ENCODE results near the gene TEX2. TPM values are rescaled to one million over a fixed set of nuclear protein-coding genes. Genes with fewer than 3 reads are reported as not detected.

The TEX2 gene
- total and polyA plus RNA-seq, 2 of the 13 experiments (the other 11 are each of a cell fraction or from before 2014, with no cell fraction given): 21.4 to 37.7 TPM

DNA sequence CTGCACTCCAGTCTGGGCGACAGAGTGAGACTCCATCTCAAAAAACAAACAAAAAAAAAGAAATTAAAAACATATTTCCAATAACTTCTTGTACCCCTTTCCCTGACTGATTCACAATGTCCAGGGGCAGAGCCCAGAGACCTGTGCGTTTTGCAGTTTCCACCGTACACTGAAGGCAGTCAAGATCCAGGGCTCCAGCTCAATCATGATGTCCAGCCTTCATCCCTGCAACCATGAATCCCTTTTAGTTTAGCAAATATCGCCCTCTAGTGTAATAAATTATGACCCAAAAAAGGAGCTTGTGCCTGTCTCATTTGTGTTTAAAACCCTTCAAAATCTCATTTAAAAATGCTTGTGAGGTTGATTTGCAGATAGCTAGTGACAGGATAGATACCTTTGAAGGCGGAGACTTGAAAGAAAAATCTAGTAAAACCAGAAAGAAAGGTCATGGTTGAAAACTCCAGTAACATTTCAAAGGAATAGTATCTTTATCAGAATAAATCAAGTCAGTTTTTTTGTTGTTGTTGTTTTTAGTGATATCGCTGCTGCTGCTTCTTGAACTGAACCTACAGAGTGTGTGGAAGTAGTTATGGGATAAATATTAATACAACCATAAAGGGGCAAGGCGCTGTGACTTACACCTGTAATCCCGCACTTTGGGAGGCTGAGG, 129.4 kb downstream of the TEX2 start (continued):
- TF ChIP-seq, protein P1, sequence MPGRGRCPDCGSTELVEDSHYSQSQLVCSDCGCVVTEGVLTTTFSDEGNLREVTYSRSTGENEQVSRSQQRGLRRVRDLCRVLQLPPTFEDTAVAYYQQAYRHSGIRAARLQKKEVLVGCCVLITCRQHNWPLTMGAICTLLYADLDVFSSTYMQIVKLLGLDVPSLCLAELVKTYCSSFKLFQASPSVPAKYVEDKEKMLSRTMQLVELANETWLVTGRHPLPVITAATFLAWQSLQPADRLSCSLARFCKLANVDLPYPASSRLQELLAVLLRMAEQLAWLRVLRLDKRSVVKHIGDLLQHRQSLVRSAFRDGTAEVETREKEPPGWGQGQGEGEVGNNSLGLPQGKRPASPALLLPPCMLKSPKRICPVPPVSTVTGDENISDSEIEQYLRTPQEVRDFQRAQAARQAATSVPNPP (CRISPR knock-in tag; IDR thresholded peaks at IDR 0.05): no peak
- TF ChIP-seq SMC3 (IDR thresholded peaks at IDR 0.05; ENCODE audit: low read length): peak; percentile 93
- peak; percentile 1; the same call in 1 of the 2 replicates for TF ChIP-seq SMAD3 (CRISPR knock-in tag; IDR thresholded peaks at IDR 0.05)
- TF ChIP-seq STAG1 (CRISPR knock-in tag; IDR thresholded peaks at IDR 0.05): peak; percentile 97
- TF ChIP-seq ZNF180 (CRISPR knock-in tag; IDR thresholded peaks at IDR 0.05; ENCODE audit: borderline replicate concordance, low read depth): no peak
- TF ChIP-seq XRCC5 (optimal IDR thresholded peaks at IDR 0.05; ENCODE audit: low read length): no peak
- no peak for TF ChIP-seq ZBTB7A (CRISPR knock-in tag; IDR thresholded peaks at IDR 0.05)
- TF ChIP-seq, protein P2, sequence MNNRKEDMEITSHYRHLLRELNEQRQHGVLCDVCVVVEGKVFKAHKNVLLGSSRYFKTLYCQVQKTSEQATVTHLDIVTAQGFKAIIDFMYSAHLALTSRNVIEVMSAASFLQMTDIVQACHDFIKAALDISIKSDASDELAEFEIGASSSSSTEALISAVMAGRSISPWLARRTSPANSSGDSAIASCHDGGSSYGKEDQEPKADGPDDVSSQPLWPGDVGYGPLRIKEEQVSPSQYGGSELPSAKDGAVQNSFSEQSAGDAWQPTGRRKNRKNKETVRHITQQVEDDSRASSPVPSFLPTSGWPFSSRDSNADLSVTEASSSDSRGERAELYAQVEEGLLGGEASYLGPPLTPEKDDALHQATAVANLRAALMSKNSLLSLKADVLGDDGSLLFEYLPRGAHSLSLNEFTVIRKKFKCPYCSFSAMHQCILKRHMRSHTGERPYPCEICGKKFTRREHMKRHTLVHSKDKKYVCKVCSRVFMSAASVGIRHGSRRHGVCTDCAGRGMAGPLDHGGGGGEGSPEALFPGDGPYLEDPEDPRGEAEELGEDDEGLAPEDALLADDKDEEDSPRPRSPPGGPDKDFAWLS (CRISPR knock-in tag; IDR thresholded peaks at IDR 0.05; ENCODE audit: borderline replicate concordance): no peak
- TF ChIP-seq ETV5 (CRISPR knock-in tag; IDR thresholded peaks at IDR 0.05; ENCODE audit: borderline replicate concordance): no peak
- TF ChIP-seq RXRB (CRISPR knock-in tag; IDR thresholded peaks at IDR 0.05; ENCODE audit: borderline replicate concordance): peak; percentile 20; the same call in 1 of the 2 replicates
- no peak for TF ChIP-seq LCORL (IDR thresholded peaks at IDR 0.05)
- TF ChIP-seq LCORL (CRISPR knock-in tag; IDR thresholded peaks at IDR 0.05): 0 out of 2 replicates have a peak, but pooled peaks have one; percentile 16
- TF ChIP-seq, protein P3, sequence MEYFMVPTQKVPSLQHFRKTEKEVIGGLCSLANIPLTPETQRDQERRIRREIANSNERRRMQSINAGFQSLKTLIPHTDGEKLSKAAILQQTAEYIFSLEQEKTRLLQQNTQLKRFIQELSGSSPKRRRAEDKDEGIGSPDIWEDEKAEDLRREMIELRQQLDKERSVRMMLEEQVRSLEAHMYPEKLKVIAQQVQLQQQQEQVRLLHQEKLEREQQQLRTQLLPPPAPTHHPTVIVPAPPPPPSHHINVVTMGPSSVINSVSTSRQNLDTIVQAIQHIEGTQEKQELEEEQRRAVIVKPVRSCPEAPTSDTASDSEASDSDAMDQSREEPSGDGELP (IDR thresholded peaks at IDR 0.05; ENCODE audit: borderline replicate concordance, low read depth): no peak
- no peak for TF ChIP-seq CBX1 (IDR thresholded peaks at IDR 0.05; ENCODE audit: low read depth)
- TF ChIP-seq ZFP62 (CRISPR knock-in tag; IDR thresholded peaks at IDR 0.05): no peak
- no peak for TF ChIP-seq NCOR1 (IDR thresholded peaks at IDR 0.05; ENCODE audit: borderline replicate concordance, low read length)
- peak; percentile 11; the same call in 1 of the 2 replicates for TF ChIP-seq FOSL2 (CRISPR knock-in tag; IDR thresholded peaks at IDR 0.05)
- peak; percentile 7; the same call in 1 of the 2 replicates for TF ChIP-seq KMT2B (CRISPR knock-in tag; IDR thresholded peaks at IDR 0.05)
- no peak for TF ChIP-seq IRF2 (CRISPR knock-in tag; IDR thresholded peaks at IDR 0.05)
- TF ChIP-seq MAF1 (CRISPR knock-in tag; IDR thresholded peaks at IDR 0.05; ENCODE audit: borderline replicate concordance): no peak
- no peak for TF ChIP-seq ZNF510 (CRISPR knock-in tag; IDR thresholded peaks at IDR 0.05; ENCODE audit: low read depth)
- no peak for TF ChIP-seq ATF7-NPFF (CRISPR knock-in tag; IDR thresholded peaks at IDR 0.05; ENCODE audit: low read depth)
- no peak for TF ChIP-seq SRSF1 (optimal IDR thresholded peaks at IDR 0.05; ENCODE audit: low read depth, low read length)
- no peak for TF ChIP-seq KLF6 (CRISPR knock-in tag; IDR thresholded peaks at IDR 0.05)
- no peak for TF ChIP-seq ZNF615 (CRISPR knock-in tag; IDR thresholded peaks at IDR 0.05; ENCODE audit: borderline replicate concordance)
- TF ChIP-seq NONO (IDR thresholded peaks at IDR 0.05): no peak
- 0 out of 2 replicates have a peak, but pooled peaks have one; percentile 20 for TF ChIP-seq NONO (CRISPR knock-in tag; conservative IDR thresholded peaks at IDR 0.05)
- peak; percentile 92 for TF ChIP-seq ZNF263 (CRISPR knock-in tag; IDR thresholded peaks at IDR 0.05)
- TF ChIP-seq ZNF446 (CRISPR knock-in tag; IDR thresholded peaks at IDR 0.05): no peak
- no peak for TF ChIP-seq ZNF382 (CRISPR knock-in tag; IDR thresholded peaks at IDR 0.05; ENCODE audit: borderline replicate concordance)
- 0 out of 2 replicates have a peak, but pooled peaks have one; percentile 33 for TF ChIP-seq KLF11 (CRISPR knock-in tag; IDR thresholded peaks at IDR 0.05)

Data from HepG2 (cell line).